ENCODE data around the gene CYP27B1. TPM values are rescaled to one million over a fixed set of nuclear protein-coding genes. Genes with fewer than 3 reads are reported as not detected.

CYP27B1 gene
- total RNA-seq, 4 donors from 2014 or later: 0.40 to 2.5 (median 2.3) TPM; not detected in 1

- H3K9me3 ChIP-seq: no peaks in the 10 kb centered on the region
- intact Hi-C loops (cut with DNase I; ENCODE audit: low total_unique reads): no loop called here
- peaks cover 0 to 3% (median 3%) of the 10 kb centered on the region in 4 donors for H3K4me1 ChIP-seq
- 40 to 90% methylated on average over 1 to 11 of the region's 11 CpGs for WGBS, 2 donors (ENCODE audit: low coverage in 1 of 2)
- no peak overlapping the region for H3K27ac ChIP-seq
- no peak for DNase-seq
- H3K27me3 ChIP-seq: no peaks in the 10 kb centered on the region
- TF ChIP-seq POLR2AphosphoS5 (IDR thresholded peaks at IDR 0.05): no peak
- TF ChIP-seq, protein P1, sequence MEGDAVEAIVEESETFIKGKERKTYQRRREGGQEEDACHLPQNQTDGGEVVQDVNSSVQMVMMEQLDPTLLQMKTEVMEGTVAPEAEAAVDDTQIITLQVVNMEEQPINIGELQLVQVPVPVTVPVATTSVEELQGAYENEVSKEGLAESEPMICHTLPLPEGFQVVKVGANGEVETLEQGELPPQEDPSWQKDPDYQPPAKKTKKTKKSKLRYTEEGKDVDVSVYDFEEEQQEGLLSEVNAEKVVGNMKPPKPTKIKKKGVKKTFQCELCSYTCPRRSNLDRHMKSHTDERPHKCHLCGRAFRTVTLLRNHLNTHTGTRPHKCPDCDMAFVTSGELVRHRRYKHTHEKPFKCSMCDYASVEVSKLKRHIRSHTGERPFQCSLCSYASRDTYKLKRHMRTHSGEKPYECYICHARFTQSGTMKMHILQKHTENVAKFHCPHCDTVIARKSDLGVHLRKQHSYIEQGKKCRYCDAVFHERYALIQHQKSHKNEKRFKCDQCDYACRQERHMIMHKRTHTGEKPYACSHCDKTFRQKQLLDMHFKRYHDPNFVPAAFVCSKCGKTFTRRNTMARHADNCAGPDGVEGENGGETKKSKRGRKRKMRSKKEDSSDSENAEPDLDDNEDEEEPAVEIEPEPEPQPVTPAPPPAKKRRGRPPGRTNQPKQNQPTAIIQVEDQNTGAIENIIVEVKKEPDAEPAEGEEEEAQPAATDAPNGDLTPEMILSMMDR (IDR thresholded peaks at IDR 0.05): no peak
- TF ChIP-seq EP300 (IDR thresholded peaks at IDR 0.05; ENCODE audit: low read depth): no peak
- TF ChIP-seq POLR2A (IDR thresholded peaks at IDR 0.05): no peak
- no peak overlapping the region for H3K4me3 ChIP-seq
- in situ Hi-C loops (cut with MboI; ENCODE audit: low pct_ligation_motif_present in 1 of 4, low pct_unique_long_range_greater_than_20kb in 1 of 4, low sequenced_read_pairs in 3 of 4): no loop called here
- H3K36me3 ChIP-seq: peaks cover 0 to 38% (median 17%) of the 10 kb centered on the region in 4 donors
Measured at GRCh38 chr12:57720606-57721595, 46.0 kb downstream of the CYP27B1 start.

- intact Hi-C loops (cut with DNase I; ENCODE audit: low total_unique reads) (no loop called here), in situ Hi-C loops (cut with MboI; ENCODE audit: low pct_ligation_motif_present in 1 of 4, low pct_unique_long_range_greater_than_20kb in 1 of 4, low sequenced_read_pairs in 3 of 4) (no loop called here)
- no peak for DNase-seq
- no peaks in the 10 kb centered on the region for H3K27me3 ChIP-seq
- no peaks in the 10 kb centered on the region for H3K4me1 ChIP-seq
- no peak overlapping the region for H3K27ac ChIP-seq
- WGBS, 2 donors (ENCODE audit: low coverage in 1 of 2): 80 to 91% methylated on average over 2 to 20 of the region's 20 CpGs
- TF ChIP-seq POLR2AphosphoS5 (IDR thresholded peaks at IDR 0.05): no peak
- TF ChIP-seq, protein P1 (IDR thresholded peaks at IDR 0.05): no peak
- no peak for TF ChIP-seq EP300 (IDR thresholded peaks at IDR 0.05; ENCODE audit: low read depth)
- no peak for TF ChIP-seq POLR2A (IDR thresholded peaks at IDR 0.05)
- no peak overlapping the region for H3K4me3 ChIP-seq
- no peaks in the 10 kb centered on the region for H3K9me3 ChIP-seq
- peaks cover 0 to 39% (median 19%) of the 10 kb centered on the region in 4 donors for H3K36me3 ChIP-seq
Measured at GRCh38 chr12:57719777-57720605, 46.9 kb downstream of the CYP27B1 start.

- Histone ChIP-seq H3K4me1 (no peaks in the 10 kb centered on the region), H3K36me3 (peaks cover 0 to 44% (median 20%) of the 10 kb centered on the region in 4 donors), H3K27ac (no peak overlapping the region), H3K4me3 (no peak overlapping the region), H3K27me3 (no peaks in the 10 kb centered on the region), H3K9me3 (no peaks in the 10 kb centered on the region)
- 96% methylated on average over 15 of the region's 15 CpGs; no CpG with 5 or more reads in 1 of the 2 donors for WGBS, 2 donors (ENCODE audit: low coverage in 1 of 2)
- intact Hi-C loops (cut with DNase I; ENCODE audit: low total_unique reads): no loop called here
- no peak for DNase-seq
- in situ Hi-C loops (cut with MboI; ENCODE audit: low pct_ligation_motif_present in 1 of 4, low pct_unique_long_range_greater_than_20kb in 1 of 4, low sequenced_read_pairs in 3 of 4): no loop called here
- TF ChIP-seq, protein P1 (IDR thresholded peaks at IDR 0.05): no peak
- no peak for TF ChIP-seq EP300 (IDR thresholded peaks at IDR 0.05; ENCODE audit: low read depth)
- TF ChIP-seq POLR2AphosphoS5 (IDR thresholded peaks at IDR 0.05): no peak
- TF ChIP-seq POLR2A (IDR thresholded peaks at IDR 0.05): no peak
Measured at GRCh38 chr12:57718641-57719528, 48.0 kb downstream of the CYP27B1 start.
